Measurements from ENCODE around the gene VRK1.

VRK1 gene

GRCh38 chr14:96830946-96831345, 33.8 kb downstream of the VRK1 start:
- Histone ChIP-seq H3K4me3 (ENCODE audit: low read length) (no peak overlapping the region), H3K9ac (ENCODE audit: low read length) (no peak overlapping the region), H3K36me3 (replicated peaks; ENCODE audit: insufficient read depth, low read length) (no peaks in the 10 kb centered on the region; the same call in 1 of the 2 replicates), H3K79me2 (ENCODE audit: low read length) (peaks cover 39% of the 10 kb centered on the region), H3K4me2 (ENCODE audit: low read depth, low read length) (no peak overlapping the region), H3K4me1 (ENCODE audit: low read length) (no peaks in the 10 kb centered on the region), H3K9me2 (replicated peaks; ENCODE audit: insufficient read depth, low read length) (no peaks in the 10 kb centered on the region), H3K27me3 (replicated peaks; ENCODE audit: insufficient read depth, low read length) (no peaks in the 10 kb centered on the region), H3K27ac (ENCODE audit: low read length) (no peak overlapping the region), H2AFZ (ENCODE audit: low read length) (no peak overlapping the region), H3F3A (ENCODE audit: insufficient read depth, low read length) (no peaks in the 10 kb centered on the region), H3K9me3 (replicated peaks; ENCODE audit: insufficient read depth, low read length) (no peaks in the 10 kb centered on the region), H4K20me1 (ENCODE audit: insufficient read depth, low read length) (no peaks in the 10 kb centered on the region)
- TF ChIP-seq EZH2 (optimal IDR thresholded peaks at IDR 0.05; ENCODE audit: low read depth, low read length) (no peak), CTCF (IDR thresholded peaks at IDR 0.05; ENCODE audit: low read length) (no peak), EZH2phosphoT487 (IDR thresholded peaks at IDR 0.05; ENCODE audit: low read length) (no peak)
- no peak for DNase-seq

- no peak overlapping the region for H3K27ac ChIP-seq (ENCODE audit: low read length)
- no peaks in the 10 kb centered on the region for H3K9me3 ChIP-seq (replicated peaks; ENCODE audit: insufficient read depth, low read length)
- no peak overlapping the region for H3K4me3 ChIP-seq (ENCODE audit: low read length)
- H3K9ac ChIP-seq (ENCODE audit: low read length): no peak overlapping the region
- H3K4me1 ChIP-seq (ENCODE audit: low read length): no peaks in the 10 kb centered on the region
- H3K4me2 ChIP-seq (ENCODE audit: low read depth, low read length): no peak overlapping the region
- no peak overlapping the region for H2AFZ ChIP-seq (ENCODE audit: low read length)
- no peak for TF ChIP-seq EZH2 (optimal IDR thresholded peaks at IDR 0.05; ENCODE audit: low read depth, low read length)
- no peak for TF ChIP-seq CTCF (IDR thresholded peaks at IDR 0.05; ENCODE audit: low read length)
- no peak for TF ChIP-seq EZH2phosphoT487 (IDR thresholded peaks at IDR 0.05; ENCODE audit: low read length)
- no peaks in the 10 kb centered on the region; the same call in 1 of the 2 replicates for H3K36me3 ChIP-seq (replicated peaks; ENCODE audit: insufficient read depth, low read length)
- H3F3A ChIP-seq (ENCODE audit: insufficient read depth, low read length): no peaks in the 10 kb centered on the region
- H4K20me1 ChIP-seq (ENCODE audit: insufficient read depth, low read length): no peaks in the 10 kb centered on the region
- no peaks in the 10 kb centered on the region for H3K9me2 ChIP-seq (replicated peaks; ENCODE audit: insufficient read depth, low read length)
- DNase-seq: no peak
- H3K79me2 ChIP-seq (ENCODE audit: low read length): peaks cover 27% of the 10 kb centered on the region
- no peaks in the 10 kb centered on the region for H3K27me3 ChIP-seq (replicated peaks; ENCODE audit: insufficient read depth, low read length)
Observed at GRCh38 chr14:96832351-96832750, 35.2 kb downstream of the VRK1 start.

- no peak overlapping the region for H3K4me3 ChIP-seq (ENCODE audit: low read length)
- TF ChIP-seq CTCF (IDR thresholded peaks at IDR 0.05; ENCODE audit: low read length) (no peak), EZH2 (optimal IDR thresholded peaks at IDR 0.05; ENCODE audit: low read depth, low read length) (no peak), EZH2phosphoT487 (IDR thresholded peaks at IDR 0.05; ENCODE audit: low read length) (no peak)
- H3K9me3 ChIP-seq (replicated peaks; ENCODE audit: insufficient read depth, low read length): no peaks in the 10 kb centered on the region
- H3K9ac ChIP-seq (ENCODE audit: low read length): no peak overlapping the region
- DNase-seq: no peak
- H3K27ac ChIP-seq (ENCODE audit: low read length): no peak overlapping the region
- H3F3A ChIP-seq (ENCODE audit: insufficient read depth, low read length): no peaks in the 10 kb centered on the region
- H3K4me1 ChIP-seq (ENCODE audit: low read length): no peaks in the 10 kb centered on the region
- no peak overlapping the region for H3K4me2 ChIP-seq (ENCODE audit: low read depth, low read length)
- H4K20me1 ChIP-seq (ENCODE audit: insufficient read depth, low read length): no peaks in the 10 kb centered on the region
- H3K36me3 ChIP-seq (replicated peaks; ENCODE audit: insufficient read depth, low read length): no peaks in the 10 kb centered on the region; the same call in 1 of the 2 replicates
- no peaks in the 10 kb centered on the region for H3K27me3 ChIP-seq (replicated peaks; ENCODE audit: insufficient read depth, low read length)
- H2AFZ ChIP-seq (ENCODE audit: low read length): no peak overlapping the region
- H3K9me2 ChIP-seq (replicated peaks; ENCODE audit: insufficient read depth, low read length): no peaks in the 10 kb centered on the region
- no peaks in the 10 kb centered on the region for H3K79me2 ChIP-seq (ENCODE audit: low read length)
Observed at GRCh38 chr14:96838449-96838848, 41.3 kb downstream of the VRK1 start.
